HepG2 (cell line): Measurements from ENCODE around the gene ANKRD22. TPM values are rescaled to one million over a fixed set of nuclear protein-coding genes. Genes with fewer than 3 reads are reported as not detected.

Source experiments
- ATAC-seq: fragments of 200-7000 bp; cut with Tn5 transposase; 3 replicates; pipeline ENCODE4 v1.9.1; 2020; ENCODE audit warnings: mild to moderate bottlenecking, moderate library complexity
- BruUV-seq: library from RNA; stranded (reverse); fragments of 400-500 nt; replicated peaks from 2 replicates; lab custom pipeline; 2021; lab: Mats Ljungman, UMichigan
- CTCF ChIA-PET: fragments of 300-600 bp; formaldehyde crosslinking; extraction: SDS; loops from one replicate; lab custom pipeline; 2021; ENCODE audit warnings: low total read pairs, inconsistent platforms, low intra/inter-chr PET ratio; lab: Yijun Ruan, JAX
- POLR2A ChIA-PET: fragments of 350-600 bp; sonication (Branson Sonifier 250); formaldehyde crosslinking; loops from one replicate; lab custom pipeline; 2020; ENCODE audit warnings: antibody characterized with exemption, inconsistent platforms; lab: Yijun Ruan, JAX
- DNase-seq: peaks from one replicate; pipeline ENCODE4 v3.0.0-alpha.2; 2015; ENCODE audit warnings: low spot score
- FAIRE-seq: peaks from 3 replicates; lab custom pipeline; 2011; peaks lifted over from hg19 to GRCh38; lab: Jason Lieb, UNC
- H2AFZ ChIP-seq: one replicate; pipeline ENCODE4 v1.6.1; 2011; ENCODE audit warnings: low read length, inconsistent platforms
- H3K27ac ChIP-seq: fragments of 300-600 bp; 3 replicates; pipeline ENCODE4 v1.8.0; 2011; ENCODE audit warnings: mixed run types, mild to moderate bottlenecking, mixed read lengths, low read length, inconsistent platforms; ENCODE audit not compliant: insufficient read depth; ENCODE audit errors: extremely low read length
- H3K27me3 ChIP-seq, 2 experiments: fragments of 200-600 bp in 1 of 2; 2 replicates in 1 of 2; 3 replicates in 1 of 2; pipeline versions ENCODE4 v1.6.0 to v1.8.0; 2011; ENCODE audit warnings: low read length in 2 of 2, mild to moderate bottlenecking in 2 of 2, moderate library complexity in 2 of 2, inconsistent platforms in 1 of 2; ENCODE audit not compliant: insufficient read depth in 2 of 2, control insufficient read depth in 1 of 2
- H3K36me3 ChIP-seq, 2 experiments: fragments of 200-600 bp in 1 of 2; replicated peaks in 1 of 2; 2 replicates in 1 of 2; 3 replicates in 1 of 2; pipeline versions ENCODE4 v1.5.1 to v1.8.0; 2011; ENCODE audit warnings: low read length in 2 of 2, inconsistent platforms in 1 of 2; ENCODE audit not compliant: insufficient read depth in 2 of 2, control insufficient read depth in 1 of 2
- H3K4me1 ChIP-seq: 2 replicates; pipeline ENCODE4 v1.5.1; 2012; ENCODE audit warnings: low read length, inconsistent platforms; ENCODE audit not compliant: insufficient read depth
- H3K4me2 ChIP-seq: 2 replicates; pipeline ENCODE4 v1.6.0; 2011; ENCODE audit warnings: low read depth, low read length, inconsistent platforms
- H3K4me3 ChIP-seq, 3 experiments: fragments of 200-600 bp in 1 of 3; sonication (generic), shearing (Covaris generic) in 1 of 3; replicated peaks in 1 of 3; 2 replicates each; pipeline ENCODE4 v1.5.1; 2011 to 2016; ENCODE audit warnings: low read length in 3 of 3, inconsistent platforms in 2 of 3, low read depth in 2 of 3, mild to moderate bottlenecking in 2 of 3, control low read depth in 1 of 3, mixed read lengths in 1 of 3; ENCODE audit not compliant: insufficient read depth in 1 of 3
- H3K79me2 ChIP-seq: one replicate; pipeline ENCODE4 v1.6.1; 2011; ENCODE audit warnings: low read length, inconsistent platforms; ENCODE audit not compliant: insufficient read depth
- H3K9ac ChIP-seq: 2 replicates; pipeline ENCODE4 v1.6.0; 2011; ENCODE audit warnings: mild to moderate bottlenecking, low read depth, low read length, inconsistent platforms; ENCODE audit not compliant: insufficient read depth
- H3K9me3 ChIP-seq: 2 replicates; pipeline ENCODE4 v1.5.1; 2012; ENCODE audit warnings: mild to moderate bottlenecking, low read length
- H4K20me1 ChIP-seq: 2 replicates; pipeline ENCODE4 v1.6.0; 2011; ENCODE audit warnings: inconsistent platforms, mild to moderate bottlenecking, low read length, moderate library complexity; ENCODE audit not compliant: insufficient read depth
- ELK4 ChIP-seq: sonication (generic); formaldehyde crosslinking; IDR thresholded peaks from 2 replicates; pipeline ENCODE4 v1.9.0; 2021; ENCODE audit warnings: missing genetic modification reagents, borderline replicate concordance
- GATA4 ChIP-seq: sonication (generic); IDR thresholded peaks from 2 replicates; pipeline ENCODE4 v1.6.1; 2016; ENCODE audit warnings: antibody characterized with exemption, low read depth, borderline replicate concordance
- HOXA3 ChIP-seq: sonication (generic); formaldehyde crosslinking; IDR thresholded peaks from 2 replicates; pipeline ENCODE4 v1.5.0; 2020; ENCODE audit warnings: missing genetic modification reagents
- MIER3 ChIP-seq: IDR thresholded peaks from 2 replicates; pipeline ENCODE4 v1.6.1; 2016; ENCODE audit warnings: missing compliant biosample characterization, borderline replicate concordance
- NR1H2 ChIP-seq: sonication (generic); formaldehyde crosslinking; IDR thresholded peaks from 2 replicates; pipeline ENCODE4 v1.8.1; 2022; ENCODE audit warnings: low read depth, missing genetic modification reagents, borderline replicate concordance
- PAF1 ChIP-seq: IDR thresholded peaks from 2 replicates; pipeline ENCODE4 v1.6.1; 2016; ENCODE audit warnings: missing genetic modification reagents, missing compliant biosample characterization
- SP140L ChIP-seq: sonication (generic); formaldehyde crosslinking; IDR thresholded peaks from 2 replicates; pipeline ENCODE4 v1.4.0; 2020; ENCODE audit warnings: missing genetic modification reagents, borderline replicate concordance
- ZFP36L2 ChIP-seq: sonication (generic); formaldehyde crosslinking; IDR thresholded peaks from 2 replicates; pipeline ENCODE4 v1.4.0; 2020; ENCODE audit warnings: missing genetic modification reagents
- ZNF24 ChIP-seq: fragments of 450-650 bp; IDR thresholded peaks from 2 replicates; pipeline ENCODE4 v1.6.1; 2017; ENCODE audit warnings: antibody characterized with exemption, mild to moderate bottlenecking
- ZNF619 ChIP-seq: sonication (generic); formaldehyde crosslinking; IDR thresholded peaks from 2 replicates; pipeline ENCODE4 v1.4.0; 2020; ENCODE audit warnings: mild to moderate bottlenecking, missing genetic modification reagents
- ZNF792 ChIP-seq: IDR thresholded peaks from 2 replicates; pipeline ENCODE4 v1.6.1; 2016
- WGBS: methylation state at CpG from one replicate; pipeline ENCODE4 v1.1.6; 2017; ENCODE audit warnings: low lambda C conversion rate; 5-methylcytosine and 5-hydroxymethylcytosine counted together
- in situ Hi-C: cut with HindIII; loops from 2 replicates; pipeline ENCODE4 v1.10.0; 2017; ENCODE audit warnings: low pct_unique_long_range_greater_than_20kb; ENCODE audit not compliant: extremely low pct_ligation_motif_present
- intact Hi-C: fragments of 100-400 bp; cut with micrococcal nuclease; formaldehyde crosslinking; loops from one replicate; pipeline ENCODE4 v1.10.0; 2022; ENCODE audit not compliant: unreplicated experiment
- polyA plus RNA-seq, 8 experiments: library from polyadenylated mRNA; depleted of rRNA in 3 of 8; stranded (reverse) in 7 of 8; unstranded in 1 of 8; fragments of >200 nt; fragmentation: Illumina TruSeq in 4 of 8; extraction: Trizol in 4 of 8; gene quantifications; 2 replicates each; pipeline versions ENCODE4 v1.2.1 to v1.2.3, GENCODE V29; 2011 to 2016; ENCODE audit warnings: low read depth in 4 of 8, missing spikeins in 1 of 8, mixed read lengths in 1 of 8; ENCODE audit not compliant: insufficient read depth in 1 of 8
- total RNA-seq, 5 experiments: library from RNA; depleted of rRNA; stranded (reverse); fragments of >200 nt; fragmentation: Illumina TruSeq; extraction: Trizol; gene quantifications; 2 replicates each; pipeline ENCODE4 v1.2.3, GENCODE V29; 2016; ENCODE audit warnings: low read depth in 1 of 5
- TF ChIP-seq, protein P1 (sequence below): sonication (generic); formaldehyde crosslinking; IDR thresholded peaks from 2 replicates; pipeline ENCODE4 v1.4.0; 2020; ENCODE audit warnings: missing genetic modification reagents
- TF ChIP-seq, protein P2 (sequence below): sonication (generic); formaldehyde crosslinking; IDR thresholded peaks from one replicate; pipeline ENCODE4 v1.5.1; 2020; ENCODE audit warnings: mild to moderate bottlenecking, missing genetic modification reagents; ENCODE audit errors: not compliant biosample characterization
- TF ChIP-seq, protein P3 (sequence below): sonication (generic); formaldehyde crosslinking; IDR thresholded peaks from 2 replicates; pipeline ENCODE4 v1.4.0; 2020; ENCODE audit warnings: mild to moderate bottlenecking, low read depth, missing genetic modification reagents
- TF ChIP-seq, protein P4 (sequence below): sonication (generic); formaldehyde crosslinking; IDR thresholded peaks from 2 replicates; pipeline ENCODE4 v1.5.0; 2020; ENCODE audit warnings: missing genetic modification reagents

ANKRD22 gene
- total and polyA plus RNA-seq, 2 of the 13 experiments (the other 11 are each of a cell fraction or from before 2014, with no cell fraction given) = not detected

DNA sequence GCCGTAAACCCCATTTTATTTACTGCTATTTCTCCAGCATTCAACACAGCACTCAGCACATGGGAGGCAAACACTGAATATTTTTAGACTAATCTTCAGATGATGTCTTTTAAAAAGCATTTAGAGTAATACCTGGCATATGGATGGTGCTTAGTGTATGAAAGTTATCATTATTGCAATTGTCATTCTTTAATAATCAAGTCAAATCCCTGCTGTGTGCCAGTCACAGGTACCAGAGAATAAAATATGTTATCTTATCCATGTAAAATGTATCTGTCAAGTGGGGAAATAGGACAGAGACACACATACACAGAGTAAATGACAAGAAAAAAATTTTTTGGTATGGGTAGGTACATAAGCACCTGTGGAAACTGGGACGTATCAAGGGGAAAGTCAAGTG, 18.5 kb downstream of the ANKRD22 start:
- Histone ChIP-seq H3K4me1 (no peaks in the 10 kb centered on the region), H3K4me2 (no peak overlapping the region), H3K79me2 (no peaks in the 10 kb centered on the region), H2AFZ (no peak overlapping the region), H3K4me3 (no peak overlapping the region), H3K27ac (no peak overlapping the region), H3K9me3 (no peaks in the 10 kb centered on the region), H3K9ac (no peak overlapping the region), H3K27me3 (no peaks in the 10 kb centered on the region), H3K36me3 (no peaks in the 10 kb centered on the region), H4K20me1 (no peaks in the 10 kb centered on the region)
- 18% methylated on average over 2 of the region's 2 CpGs for WGBS
- ChIA-PET POLR2A (no interaction called here), CTCF (no interaction called here)
- in situ Hi-C loops (loop anchor here (25.0 kb wide), 1 partner anchor 379 kb away; the partner anchor contains the start of gene CH25H), intact Hi-C loops (no loop called here)
- DNase-seq = no peak
- no TSS peak for BruUV-seq
- no peak for FAIRE-seq
- no peak for ATAC-seq
- TF ChIP-seq, protein P1, sequence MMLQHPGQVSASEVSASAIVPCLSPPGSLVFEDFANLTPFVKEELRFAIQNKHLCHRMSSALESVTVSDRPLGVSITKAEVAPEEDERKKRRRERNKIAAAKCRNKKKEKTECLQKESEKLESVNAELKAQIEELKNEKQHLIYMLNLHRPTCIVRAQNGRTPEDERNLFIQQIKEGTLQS (CRISPR knock-in tag) = no peak
- TF ChIP-seq NR1H2 (CRISPR knock-in tag) (no peak), PAF1 (CRISPR knock-in tag) (no peak), ELK4 (CRISPR knock-in tag) (no peak), MIER3 (no peak), ZNF792 (CRISPR knock-in tag) (no peak), HOXA3 (CRISPR knock-in tag) (no peak), ZNF24 (no peak), GATA4 (no peak), ZNF619 (CRISPR knock-in tag) (no peak), ZFP36L2 (CRISPR knock-in tag) (no peak), SP140L (CRISPR knock-in tag) (no peak)
- TF ChIP-seq, protein P2, sequence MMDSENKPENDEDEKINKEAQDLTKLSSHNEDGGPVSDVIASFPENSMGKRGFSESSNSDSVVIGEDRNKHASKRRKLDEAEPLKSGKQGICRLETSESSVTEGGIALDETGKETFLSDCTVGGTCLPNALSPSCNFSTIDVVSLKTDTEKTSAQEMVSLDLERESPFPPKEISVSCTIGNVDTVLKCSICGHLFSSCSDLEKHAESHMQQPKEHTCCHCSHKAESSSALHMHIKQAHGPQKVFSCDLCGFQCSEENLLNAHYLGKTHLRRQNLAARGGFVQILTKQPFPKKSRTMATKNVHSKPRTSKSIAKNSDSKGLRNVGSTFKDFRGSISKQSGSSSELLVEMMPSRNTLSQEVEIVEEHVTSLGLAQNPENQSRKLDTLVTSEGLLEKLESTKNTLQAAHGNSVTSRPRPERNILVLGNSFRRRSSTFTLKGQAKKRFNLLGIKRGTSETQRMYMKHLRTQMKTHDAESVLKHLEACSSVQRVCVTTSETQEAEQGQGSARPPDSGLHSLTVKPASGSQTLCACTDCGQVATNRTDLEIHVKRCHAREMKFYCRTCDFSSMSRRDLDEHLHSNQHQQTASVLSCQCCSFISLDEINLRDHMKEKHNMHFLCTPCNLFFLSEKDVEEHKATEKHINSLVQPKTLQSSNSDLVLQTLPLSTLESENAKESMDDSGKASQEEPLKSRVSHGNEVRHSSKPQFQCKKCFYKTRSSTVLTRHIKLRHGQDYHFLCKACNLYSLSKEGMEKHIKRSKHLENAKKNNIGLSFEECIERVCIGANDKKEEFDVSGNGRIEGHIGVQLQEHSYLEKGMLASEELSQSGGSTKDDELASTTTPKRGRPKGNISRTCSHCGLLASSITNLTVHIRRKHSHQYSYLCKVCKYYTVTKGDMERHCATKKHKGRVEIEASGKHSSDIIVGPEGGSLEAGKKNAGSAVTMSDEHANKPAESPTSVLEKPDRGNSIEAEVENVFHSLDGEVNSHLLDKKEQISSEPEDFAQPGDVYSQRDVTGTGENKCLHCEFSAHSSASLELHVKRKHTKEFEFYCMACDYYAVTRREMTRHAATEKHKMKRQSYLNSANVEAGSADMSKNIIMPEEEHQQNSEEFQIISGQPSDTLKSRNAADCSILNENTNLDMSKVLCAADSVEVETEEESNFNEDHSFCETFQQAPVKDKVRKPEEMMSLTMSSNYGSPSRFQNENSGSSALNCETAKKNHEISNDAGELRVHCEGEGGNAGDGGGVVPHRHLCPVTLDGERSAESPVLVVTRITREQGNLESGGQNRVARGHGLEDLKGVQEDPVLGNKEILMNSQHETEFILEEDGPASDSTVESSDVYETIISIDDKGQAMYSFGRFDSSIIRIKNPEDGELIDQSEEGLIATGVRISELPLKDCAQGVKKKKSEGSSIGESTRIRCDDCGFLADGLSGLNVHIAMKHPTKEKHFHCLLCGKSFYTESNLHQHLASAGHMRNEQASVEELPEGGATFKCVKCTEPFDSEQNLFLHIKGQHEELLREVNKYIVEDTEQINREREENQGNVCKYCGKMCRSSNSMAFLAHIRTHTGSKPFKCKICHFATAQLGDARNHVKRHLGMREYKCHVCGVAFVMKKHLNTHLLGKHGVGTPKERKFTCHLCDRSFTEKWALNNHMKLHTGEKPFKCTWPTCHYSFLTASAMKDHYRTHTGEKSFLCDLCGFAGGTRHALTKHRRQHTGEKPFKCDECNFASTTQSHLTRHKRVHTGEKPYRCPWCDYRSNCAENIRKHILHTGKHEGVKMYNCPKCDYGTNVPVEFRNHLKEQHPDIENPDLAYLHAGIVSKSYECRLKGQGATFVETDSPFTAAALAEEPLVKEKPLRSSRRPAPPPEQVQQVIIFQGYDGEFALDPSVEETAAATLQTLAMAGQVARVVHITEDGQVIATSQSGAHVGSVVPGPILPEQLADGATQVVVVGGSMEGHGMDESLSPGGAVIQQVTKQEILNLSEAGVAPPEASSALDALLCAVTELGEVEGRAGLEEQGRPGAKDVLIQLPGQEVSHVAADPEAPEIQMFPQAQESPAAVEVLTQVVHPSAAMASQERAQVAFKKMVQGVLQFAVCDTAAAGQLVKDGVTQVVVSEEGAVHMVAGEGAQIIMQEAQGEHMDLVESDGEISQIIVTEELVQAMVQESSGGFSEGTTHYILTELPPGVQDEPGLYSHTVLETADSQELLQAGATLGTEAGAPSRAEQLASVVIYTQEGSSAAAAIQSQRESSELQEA (CRISPR knock-in tag) = no peak
- TF ChIP-seq, protein P3, sequence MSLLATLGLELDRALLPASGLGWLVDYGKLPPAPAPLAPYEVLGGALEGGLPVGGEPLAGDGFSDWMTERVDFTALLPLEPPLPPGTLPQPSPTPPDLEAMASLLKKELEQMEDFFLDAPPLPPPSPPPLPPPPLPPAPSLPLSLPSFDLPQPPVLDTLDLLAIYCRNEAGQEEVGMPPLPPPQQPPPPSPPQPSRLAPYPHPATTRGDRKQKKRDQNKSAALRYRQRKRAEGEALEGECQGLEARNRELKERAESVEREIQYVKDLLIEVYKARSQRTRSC (CRISPR knock-in tag) = no peak
- TF ChIP-seq, protein P4, sequence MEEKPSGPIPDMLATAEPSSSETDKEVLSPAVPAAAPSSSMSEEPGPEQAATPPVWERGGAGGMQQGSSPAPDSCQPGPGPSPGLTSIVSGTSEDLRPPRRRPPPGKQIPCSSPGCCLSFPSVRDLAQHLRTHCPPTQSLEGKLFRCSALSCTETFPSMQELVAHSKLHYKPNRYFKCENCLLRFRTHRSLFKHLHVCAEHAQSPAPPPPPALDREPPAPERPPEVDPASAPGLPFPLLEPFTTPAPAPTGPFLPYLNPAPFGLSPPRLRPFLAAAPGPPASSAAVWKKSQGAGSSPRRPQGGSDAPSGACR (CRISPR knock-in tag) = no peak
